Measurements from ENCODE around the gene JAK2. TPM values are rescaled to one million over a fixed set of nuclear protein-coding genes. Genes with fewer than 3 reads are reported as not detected.

The JAK2 gene
- total and polyA plus RNA-seq, 9 of the 15 experiments (the other 6 are each of a cell fraction or from before 2014, with no cell fraction given): 4.7 to 23.4 (median 15.3) TPM

DNA sequence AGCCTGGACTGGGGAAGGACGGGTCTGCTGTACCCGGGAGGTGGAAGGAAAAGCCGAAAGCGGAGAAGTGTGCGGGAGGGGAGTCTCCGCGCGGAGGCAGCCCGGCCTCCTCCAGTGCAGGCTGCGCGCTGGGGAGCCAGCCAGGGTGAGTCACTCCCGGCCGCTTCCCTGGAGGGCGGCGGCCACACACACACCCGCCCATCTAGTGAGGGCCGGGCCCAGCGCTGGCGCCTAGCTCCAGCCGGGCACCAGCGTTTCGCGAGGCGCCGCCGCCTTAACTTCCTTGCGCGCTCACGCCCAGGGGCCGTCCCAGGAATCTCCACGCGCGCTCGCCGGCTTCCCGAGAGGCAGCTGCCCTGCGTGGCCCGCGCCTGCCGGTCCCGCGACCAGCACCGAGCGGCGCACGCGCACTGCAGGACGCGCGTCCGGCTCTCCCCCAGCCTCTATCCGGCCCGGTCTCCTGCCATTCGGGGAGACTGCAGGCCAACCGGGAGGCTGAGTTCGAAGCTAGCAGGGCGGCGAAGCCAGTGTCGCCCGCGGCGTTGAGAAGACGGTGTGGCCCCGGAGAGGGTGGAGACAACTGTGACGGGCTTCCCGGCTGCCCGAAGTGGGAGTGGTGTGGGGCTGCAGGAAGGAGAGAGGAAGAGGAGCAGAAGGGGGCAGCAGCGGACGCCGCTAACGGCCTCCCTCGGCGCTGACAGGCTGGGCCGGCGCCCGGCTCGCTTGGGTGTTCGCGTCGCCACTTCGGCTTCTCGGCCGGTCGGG lies at the start of gene JAK2 (continued):
- no peak for TF ChIP-seq ZNF23 (CRISPR knock-in tag; IDR thresholded peaks at IDR 0.05)
- TF ChIP-seq ARID2 (IDR thresholded peaks at IDR 0.05): no peak
- 0 out of 4 replicates have a peak, but pooled peaks of 1 of the 2 experiments have one; percentile 32 for TF ChIP-seq KDM4B (IDR thresholded peaks at IDR 0.05; ENCODE audit: borderline replicate concordance in 2 of 2, low read depth in 1 of 2)
- TF ChIP-seq ATF3 (IDR thresholded peaks at IDR 0.05): peak; percentile 89
- TF ChIP-seq ATF3 (CRISPR knock-in tag; conservative IDR thresholded peaks at IDR 0.05): no peak; the same call in 1 of the 2 replicates
- no peak for TF ChIP-seq SRSF7 (optimal IDR thresholded peaks at IDR 0.05; ENCODE audit: low read depth, low read length)
- TF ChIP-seq, protein P1, sequence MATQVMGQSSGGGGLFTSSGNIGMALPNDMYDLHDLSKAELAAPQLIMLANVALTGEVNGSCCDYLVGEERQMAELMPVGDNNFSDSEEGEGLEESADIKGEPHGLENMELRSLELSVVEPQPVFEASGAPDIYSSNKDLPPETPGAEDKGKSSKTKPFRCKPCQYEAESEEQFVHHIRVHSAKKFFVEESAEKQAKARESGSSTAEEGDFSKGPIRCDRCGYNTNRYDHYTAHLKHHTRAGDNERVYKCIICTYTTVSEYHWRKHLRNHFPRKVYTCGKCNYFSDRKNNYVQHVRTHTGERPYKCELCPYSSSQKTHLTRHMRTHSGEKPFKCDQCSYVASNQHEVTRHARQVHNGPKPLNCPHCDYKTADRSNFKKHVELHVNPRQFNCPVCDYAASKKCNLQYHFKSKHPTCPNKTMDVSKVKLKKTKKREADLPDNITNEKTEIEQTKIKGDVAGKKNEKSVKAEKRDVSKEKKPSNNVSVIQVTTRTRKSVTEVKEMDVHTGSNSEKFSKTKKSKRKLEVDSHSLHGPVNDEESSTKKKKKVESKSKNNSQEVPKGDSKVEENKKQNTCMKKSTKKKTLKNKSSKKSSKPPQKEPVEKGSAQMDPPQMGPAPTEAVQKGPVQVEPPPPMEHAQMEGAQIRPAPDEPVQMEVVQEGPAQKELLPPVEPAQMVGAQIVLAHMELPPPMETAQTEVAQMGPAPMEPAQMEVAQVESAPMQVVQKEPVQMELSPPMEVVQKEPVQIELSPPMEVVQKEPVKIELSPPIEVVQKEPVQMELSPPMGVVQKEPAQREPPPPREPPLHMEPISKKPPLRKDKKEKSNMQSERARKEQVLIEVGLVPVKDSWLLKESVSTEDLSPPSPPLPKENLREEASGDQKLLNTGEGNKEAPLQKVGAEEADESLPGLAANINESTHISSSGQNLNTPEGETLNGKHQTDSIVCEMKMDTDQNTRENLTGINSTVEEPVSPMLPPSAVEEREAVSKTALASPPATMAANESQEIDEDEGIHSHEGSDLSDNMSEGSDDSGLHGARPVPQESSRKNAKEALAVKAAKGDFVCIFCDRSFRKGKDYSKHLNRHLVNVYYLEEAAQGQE (IDR thresholded peaks at IDR 0.05; ENCODE audit: borderline replicate concordance): 0 out of 2 replicates have a peak, but pooled peaks have one; percentile 3
- TF ChIP-seq, protein P1 (CRISPR knock-in tag; IDR thresholded peaks at IDR 0.05; ENCODE audit: low read depth): 0 out of 2 replicates have a peak, but pooled peaks have one; percentile 41
- TF ChIP-seq USF1 (CRISPR knock-in tag; IDR thresholded peaks at IDR 0.05): peak; percentile 13; the same call in 1 of the 2 replicates
- peak; percentile 62 for TF ChIP-seq SP1 (CRISPR knock-in tag; IDR thresholded peaks at IDR 0.05)
- TF ChIP-seq SUPT5H (IDR thresholded peaks at IDR 0.05): peak; percentile 84
- TF ChIP-seq FOSL1 (tag; conservative IDR thresholded peaks at IDR 0.05): peak; percentile 96
- no peak for TF ChIP-seq ZNF324 (CRISPR knock-in tag; IDR thresholded peaks at IDR 0.05)
- TF ChIP-seq CBX1 (IDR thresholded peaks at IDR 0.05; ENCODE audit: low read depth): peak; percentile 80; the same call in 1 of the 2 replicates
- peak in 1 of 3 experiments; percentile 58 for TF ChIP-seq YY1 (IDR thresholded peaks at IDR 0.05; ENCODE audit: borderline replicate concordance in 1 of 3, control insufficient read depth in 1 of 3, extremely low read depth in 1 of 3, insufficient read depth in 3 of 3, insufficient read length in 1 of 3, insufficient replicate concordance in 2 of 3, low read depth in 1 of 3, low read length in 2 of 3)
- TF ChIP-seq SRSF3 (IDR thresholded peaks at IDR 0.05; ENCODE audit: insufficient read depth, low read length): no peak
- TF ChIP-seq ZNF121 (CRISPR knock-in tag; conservative IDR thresholded peaks at IDR 0.05): peak; percentile 9; the same call in 1 of the 2 replicates
